Measurements from ENCODE around the gene FCRL1.

FCRL1 gene, protein sequence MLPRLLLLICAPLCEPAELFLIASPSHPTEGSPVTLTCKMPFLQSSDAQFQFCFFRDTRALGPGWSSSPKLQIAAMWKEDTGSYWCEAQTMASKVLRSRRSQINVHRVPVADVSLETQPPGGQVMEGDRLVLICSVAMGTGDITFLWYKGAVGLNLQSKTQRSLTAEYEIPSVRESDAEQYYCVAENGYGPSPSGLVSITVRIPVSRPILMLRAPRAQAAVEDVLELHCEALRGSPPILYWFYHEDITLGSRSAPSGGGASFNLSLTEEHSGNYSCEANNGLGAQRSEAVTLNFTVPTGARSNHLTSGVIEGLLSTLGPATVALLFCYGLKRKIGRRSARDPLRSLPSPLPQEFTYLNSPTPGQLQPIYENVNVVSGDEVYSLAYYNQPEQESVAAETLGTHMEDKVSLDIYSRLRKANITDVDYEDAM

DNA sequence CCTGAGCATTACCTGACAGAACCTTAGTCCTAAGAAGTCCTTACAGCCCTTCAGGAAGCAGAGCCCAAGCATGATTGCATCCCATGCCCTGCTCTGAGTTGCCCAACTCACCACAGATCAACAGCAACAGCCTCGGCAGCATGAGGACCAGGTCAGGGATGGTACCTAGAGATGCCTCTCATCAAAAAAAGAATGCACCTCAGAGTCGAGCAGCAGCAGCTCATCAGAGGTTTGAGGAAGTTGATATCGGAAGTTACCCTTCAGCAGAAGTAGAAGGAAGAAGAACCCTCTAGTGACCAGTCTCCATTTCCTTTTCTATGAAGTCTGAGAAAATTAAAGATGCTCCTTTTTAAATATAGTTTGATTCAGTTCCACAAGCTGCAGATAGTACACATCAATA lies at the start of gene FCRL1:
Gene FCRL1, minus strand, starts transcription at position 225 of the 400 bp plus-strand sequence. Its CDS starts 83 bp downstream, at position 142.
- in situ Hi-C loops (cut with MboI; ENCODE audit: low sequenced_read_pairs) = no loop called here

DNA sequence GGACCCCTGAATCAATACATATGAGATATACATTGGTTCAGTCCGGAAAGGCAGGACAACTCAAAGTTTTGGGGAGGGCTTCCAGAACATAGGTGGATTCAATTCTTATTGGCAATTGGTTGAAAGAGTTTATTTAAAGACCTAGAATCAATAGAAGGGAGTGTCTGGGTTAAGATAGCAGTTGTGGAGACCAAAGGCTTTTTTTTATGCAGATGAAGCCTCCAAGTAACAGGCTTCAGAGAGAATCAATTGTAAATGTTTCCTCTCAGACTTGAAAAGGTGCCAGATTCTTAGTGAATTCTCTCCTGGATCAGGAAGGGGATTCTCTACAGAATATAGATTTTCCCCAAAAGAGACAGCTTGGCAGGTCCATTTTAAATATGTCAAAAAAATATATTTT lies 48.7 kb upstream of the FCRL1 start:
- in situ Hi-C loops (cut with MboI; ENCODE audit: low sequenced_read_pairs) = no loop called here

DNA sequence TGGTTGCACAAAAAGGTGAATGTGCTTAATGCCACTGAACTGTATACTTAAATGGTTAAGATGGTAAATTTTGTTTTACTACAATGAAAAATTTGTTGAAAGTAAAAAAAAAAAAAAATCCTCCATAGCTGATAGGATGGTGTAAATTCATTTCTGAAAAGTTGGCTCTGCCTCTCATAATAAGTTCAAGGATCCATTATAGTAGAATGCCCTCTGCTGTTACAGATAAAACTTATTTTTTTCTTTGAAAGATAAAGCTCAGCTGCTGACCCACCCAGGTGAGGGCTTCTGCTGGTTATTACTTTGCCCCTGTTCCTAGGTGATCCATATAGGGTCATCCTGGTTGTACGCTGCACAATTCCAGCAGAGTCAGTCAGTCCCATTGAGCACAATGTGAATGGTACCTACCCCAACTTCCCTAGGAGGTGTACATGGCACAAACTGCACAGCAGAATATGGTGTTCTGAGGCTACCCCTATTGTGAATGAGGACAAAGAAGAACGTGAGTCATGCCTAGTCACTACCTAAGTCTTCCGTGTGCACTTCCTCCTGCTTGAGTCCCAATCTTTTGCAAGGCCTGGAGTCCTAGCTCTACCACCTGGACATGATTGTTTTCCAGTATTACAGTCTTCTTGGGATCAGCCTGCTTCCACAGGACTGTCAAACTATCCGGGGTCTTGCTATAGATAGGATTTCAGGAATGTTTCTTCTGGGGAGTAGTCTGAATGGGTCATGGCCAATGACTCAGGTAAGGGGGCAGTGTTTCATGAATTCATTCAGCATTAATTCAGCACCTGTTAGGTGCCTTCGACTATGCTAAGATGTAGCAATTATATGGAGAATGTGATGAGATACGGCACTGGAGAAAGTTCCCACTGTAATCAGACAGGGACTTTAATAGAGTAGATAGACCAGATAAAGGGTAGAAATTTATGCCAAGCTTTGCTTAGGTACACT lies 42.5 kb upstream of the FCRL1 start:
- in situ Hi-C loops (cut with MboI; ENCODE audit: low sequenced_read_pairs) = no loop called here

DNA sequence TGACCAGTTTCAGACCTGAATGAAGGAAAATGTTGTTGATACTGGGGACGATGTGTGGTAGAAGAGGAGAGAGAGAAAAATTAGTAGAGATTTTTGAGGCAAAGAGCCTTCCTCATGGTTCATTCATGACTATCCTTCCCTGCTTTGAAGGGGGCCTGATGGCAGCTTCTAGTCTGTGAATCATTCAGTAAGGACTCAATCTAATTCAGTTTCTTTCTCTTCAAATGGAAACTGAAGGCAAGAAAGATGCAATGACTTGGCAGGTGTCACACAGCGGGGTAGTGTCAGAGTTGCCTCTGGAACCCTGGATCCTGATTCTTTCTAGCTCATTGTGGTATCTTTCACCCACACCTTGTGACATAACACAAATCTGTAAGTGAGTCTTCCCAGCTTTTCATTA lies 36.6 kb upstream of the FCRL1 start:
- in situ Hi-C loops (cut with MboI; ENCODE audit: low sequenced_read_pairs) = no loop called here

DNA sequence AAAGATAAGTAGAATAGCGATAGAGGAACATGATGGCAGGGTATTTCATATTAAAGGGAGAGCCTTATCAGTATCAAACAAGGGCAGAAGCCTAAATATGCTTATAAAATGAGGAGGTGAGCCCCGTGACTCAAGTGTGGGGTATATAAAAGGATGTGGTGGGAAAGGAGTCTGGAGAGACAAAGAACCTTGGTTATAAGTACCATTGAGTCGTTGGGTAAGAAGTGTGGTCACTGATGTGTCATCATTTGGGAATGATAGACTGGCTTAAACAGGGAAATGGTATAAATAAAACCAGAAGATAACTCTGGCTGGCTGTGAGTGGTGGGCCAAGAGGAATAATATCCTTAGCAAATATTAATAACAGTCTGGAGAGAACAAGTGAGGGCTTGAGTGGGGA lies 32.6 kb upstream of the FCRL1 start:
- in situ Hi-C loops (cut with MboI; ENCODE audit: low sequenced_read_pairs) = no loop called here

DNA sequence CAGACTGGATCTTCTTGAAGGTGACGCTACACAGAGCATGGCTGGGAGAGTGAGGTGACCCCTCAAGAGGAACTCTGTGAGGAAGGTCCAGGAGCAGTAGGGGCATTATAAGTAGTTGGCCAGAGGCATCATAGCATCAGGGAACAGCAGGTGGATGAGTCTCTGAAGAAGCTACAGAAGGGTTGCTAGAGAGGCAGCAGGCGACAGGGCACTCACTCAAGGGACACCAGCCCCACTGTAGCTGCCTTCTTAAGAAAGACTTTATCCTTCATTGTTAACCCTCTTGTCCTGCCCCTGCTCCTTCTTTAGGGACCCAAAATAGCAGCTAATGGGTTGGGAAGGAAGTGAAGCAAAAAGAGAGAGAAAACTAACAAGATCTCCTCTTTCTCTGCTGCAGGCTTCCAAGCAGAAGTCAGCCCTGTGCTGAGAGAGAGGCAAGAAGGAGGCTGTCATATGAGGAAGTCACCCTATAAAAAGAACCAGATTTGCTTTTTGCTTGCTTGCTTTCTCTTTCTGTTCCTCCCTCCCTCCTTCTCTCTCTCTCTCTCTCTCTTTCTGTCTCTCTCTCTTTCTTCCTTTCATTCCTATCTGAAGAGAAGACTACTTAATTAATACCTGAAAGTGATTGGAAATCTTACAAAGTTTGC lies 29.4 kb upstream of the FCRL1 start:
- in situ Hi-C loops (cut with MboI; ENCODE audit: low sequenced_read_pairs) = no loop called here

DNA sequence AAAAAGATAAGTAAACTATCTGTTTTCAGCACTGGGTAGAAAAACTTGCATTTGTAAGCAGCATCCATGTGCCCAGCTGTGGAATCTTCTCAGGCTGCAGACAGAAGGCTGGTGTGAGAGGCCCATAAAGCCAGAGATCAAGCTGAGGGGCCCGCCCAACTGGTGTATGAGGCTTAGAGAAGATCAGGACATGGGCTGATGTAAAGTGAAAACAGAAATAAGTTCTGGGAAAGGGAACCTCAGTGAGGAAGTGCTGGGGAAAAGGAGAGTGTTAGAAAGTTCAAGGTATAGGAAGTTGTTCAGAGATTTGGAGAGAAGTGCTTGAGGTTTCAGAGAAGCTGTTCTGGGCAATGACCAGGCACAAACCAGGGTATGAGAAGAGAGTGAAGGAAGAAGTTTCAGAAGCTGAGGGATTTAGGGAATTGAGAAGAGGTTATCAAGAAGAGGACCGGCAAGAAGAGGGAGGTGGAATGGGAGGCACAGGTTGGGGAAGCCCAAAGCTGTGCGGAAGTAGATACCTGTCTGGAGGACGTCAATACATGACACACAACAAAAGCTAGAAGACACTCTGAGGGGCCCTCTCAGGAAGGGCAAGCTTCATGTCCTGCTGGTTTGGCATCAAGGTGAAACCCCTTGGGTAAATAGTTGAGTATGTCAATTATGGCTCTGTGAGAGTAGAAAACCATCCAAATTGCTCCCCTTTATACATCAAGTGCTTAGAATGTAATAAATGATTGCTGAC lies 24.3 kb upstream of the FCRL1 start:
- in situ Hi-C loops (cut with MboI; ENCODE audit: low sequenced_read_pairs) = no loop called here

DNA sequence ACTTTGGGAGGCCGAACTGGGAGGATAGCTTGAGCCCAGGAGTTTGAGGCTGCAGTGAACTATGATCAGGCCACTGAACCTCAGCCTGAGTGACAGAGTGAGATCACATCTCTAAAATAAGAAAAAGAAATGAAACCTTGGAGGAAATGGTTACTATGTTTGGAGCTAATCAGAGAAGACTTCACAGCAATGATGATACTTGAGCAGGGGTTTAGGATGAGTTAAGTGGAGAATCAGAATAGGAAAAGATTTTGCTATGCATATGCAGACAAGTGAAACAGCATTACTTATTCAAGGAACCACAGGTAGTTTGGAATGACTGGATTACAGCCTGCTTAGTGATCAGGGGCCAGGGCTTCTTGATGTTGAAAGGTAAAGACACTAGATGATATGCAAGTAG lies 23.0 kb upstream of the FCRL1 start:
- in situ Hi-C loops (cut with MboI; ENCODE audit: low sequenced_read_pairs) = no loop called here

DNA sequence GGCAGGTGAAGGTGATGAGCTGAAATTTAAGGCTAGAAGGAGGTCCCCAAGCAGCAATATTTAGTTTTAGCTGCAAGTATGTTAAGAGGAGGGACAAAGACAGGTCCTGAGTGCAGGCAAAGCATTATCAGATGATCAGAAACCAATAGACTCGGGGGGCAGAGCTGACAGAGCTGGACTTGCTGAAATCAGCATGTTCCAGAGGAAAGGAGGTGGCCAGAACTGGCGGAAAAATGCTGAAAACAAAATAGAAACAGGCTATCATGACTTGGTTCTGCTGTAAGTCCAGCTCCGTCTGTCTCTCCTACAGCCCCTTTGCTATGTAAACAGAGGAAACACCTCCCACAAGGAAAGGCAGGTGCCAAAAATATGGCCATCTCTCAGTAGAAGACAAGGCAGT lies 21.8 kb upstream of the FCRL1 start, which contains the start of gene CD5L:
Gene CD5L, minus strand, starts transcription at position 101 of the 400 bp plus-strand sequence. CDS start 107 bp downstream, outside the sequence.
- in situ Hi-C loops (cut with MboI; ENCODE audit: low sequenced_read_pairs) = no loop called here

DNA sequence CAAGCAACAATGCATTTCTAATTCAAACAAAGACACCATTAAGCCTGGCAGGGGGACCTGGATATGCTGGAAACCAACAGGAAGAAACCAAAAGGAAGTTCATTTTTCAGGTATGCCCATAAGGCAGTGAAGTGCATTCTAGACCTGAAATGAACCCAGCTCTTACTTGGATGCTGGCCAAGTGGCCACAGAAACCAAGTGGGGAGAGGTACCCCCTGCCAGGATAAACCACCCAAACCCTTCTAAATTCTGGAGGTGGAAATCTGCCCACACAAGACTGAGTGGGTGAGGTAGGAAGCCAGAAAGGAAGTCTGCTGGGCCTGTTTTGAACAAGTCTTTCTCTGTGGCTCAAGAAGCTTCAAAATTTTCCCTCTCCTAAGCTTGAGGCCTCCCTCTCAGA lies 19.0 kb upstream of the FCRL1 start:
- in situ Hi-C loops (cut with MboI; ENCODE audit: low sequenced_read_pairs) = no loop called here

DNA sequence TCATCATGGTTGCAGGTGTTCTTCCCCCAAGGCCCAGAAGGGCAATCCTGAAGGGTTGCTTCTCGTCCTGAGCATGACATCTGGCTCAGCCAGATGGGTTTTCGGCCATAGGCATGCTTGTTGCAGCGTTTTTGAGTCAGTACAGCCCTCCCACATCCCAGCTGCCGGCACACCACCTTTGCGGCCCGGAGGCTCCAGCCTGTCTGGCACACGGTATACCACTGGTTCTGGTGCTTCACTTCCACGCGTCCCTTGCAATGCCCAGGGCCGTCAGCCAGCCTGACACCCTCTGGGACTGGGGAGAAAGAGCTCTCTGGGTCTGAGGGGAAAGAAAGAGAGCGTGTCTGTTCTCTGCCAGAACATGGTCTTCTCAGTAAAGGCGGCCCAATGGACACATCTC lies 14.5 kb upstream of the FCRL1 start:
- in situ Hi-C loops (cut with MboI; ENCODE audit: low sequenced_read_pairs) = no loop called here

DNA sequence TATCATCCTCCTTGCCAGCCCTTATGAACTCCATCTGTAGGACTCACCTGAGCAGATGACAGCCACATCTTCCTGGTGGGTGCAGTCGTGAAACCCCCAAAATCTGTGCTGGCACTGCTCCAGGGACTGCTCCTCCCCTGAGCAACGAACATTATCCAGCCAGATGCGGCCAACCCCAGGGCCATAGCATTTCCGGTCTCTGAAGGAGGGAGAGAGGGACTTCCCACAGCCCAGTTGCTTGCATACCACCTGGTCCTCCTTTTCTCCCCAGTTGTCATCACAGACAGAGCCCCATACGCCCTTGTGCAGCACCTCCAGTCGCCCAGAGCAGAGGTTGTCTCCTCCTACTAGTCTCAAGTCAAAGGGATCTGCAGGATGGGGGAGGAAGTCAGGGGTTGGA lies 13.2 kb upstream of the FCRL1 start:
- in situ Hi-C loops (cut with MboI; ENCODE audit: low sequenced_read_pairs) = no loop called here

DNA sequence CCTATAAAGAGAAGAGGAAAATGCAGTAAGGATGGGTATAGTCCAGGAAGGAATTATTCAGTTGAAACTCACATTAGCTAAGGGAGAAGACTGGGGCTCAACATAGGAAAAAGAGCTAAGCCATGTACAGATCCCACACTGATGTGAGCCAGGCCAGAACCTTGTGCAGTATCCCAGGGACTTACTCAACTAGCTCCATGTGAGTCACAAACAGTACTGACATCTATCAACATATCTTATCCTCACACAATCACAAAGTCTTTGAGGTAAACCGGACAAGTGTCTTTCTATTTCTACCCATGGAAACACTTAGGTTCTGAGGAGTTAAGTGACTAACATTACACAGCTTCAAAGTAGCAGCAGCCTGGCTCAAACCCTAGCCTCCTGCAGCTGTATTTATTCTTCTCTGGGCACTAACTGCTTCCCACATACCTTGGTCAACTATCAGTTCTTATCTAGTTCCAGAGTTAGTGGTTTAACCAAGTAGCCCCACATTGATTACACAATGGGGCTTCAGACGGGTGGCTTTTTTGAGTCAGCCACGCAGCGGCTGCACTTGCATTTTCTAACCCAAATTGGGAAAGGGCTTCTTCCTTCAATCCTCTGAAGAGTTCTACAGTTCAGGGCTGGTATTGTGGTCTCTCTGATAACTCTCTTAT lies 12.2 kb upstream of the FCRL1 start:
- in situ Hi-C loops (cut with MboI; ENCODE audit: low sequenced_read_pairs) = no loop called here

DNA sequence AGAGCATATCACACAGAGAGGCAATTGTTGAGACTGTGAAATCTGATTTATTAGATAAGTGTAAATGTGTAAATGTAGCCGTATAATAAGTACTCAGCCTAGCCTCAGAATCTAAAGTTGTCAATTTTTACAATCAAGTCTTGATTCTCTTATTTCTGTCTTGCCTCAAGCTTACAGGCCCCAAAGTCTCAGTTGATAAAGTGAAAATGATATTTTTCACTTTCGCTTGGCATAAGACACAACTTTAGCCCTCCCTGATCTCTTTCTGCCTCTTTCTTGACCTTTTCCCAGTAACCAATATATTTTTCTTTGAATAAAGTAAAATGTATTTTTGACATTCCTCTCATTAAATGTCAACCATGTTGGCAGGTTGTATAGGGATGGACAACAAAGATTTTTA lies 11.0 kb upstream of the FCRL1 start:
- in situ Hi-C loops (cut with MboI; ENCODE audit: low sequenced_read_pairs) = no loop called here

DNA sequence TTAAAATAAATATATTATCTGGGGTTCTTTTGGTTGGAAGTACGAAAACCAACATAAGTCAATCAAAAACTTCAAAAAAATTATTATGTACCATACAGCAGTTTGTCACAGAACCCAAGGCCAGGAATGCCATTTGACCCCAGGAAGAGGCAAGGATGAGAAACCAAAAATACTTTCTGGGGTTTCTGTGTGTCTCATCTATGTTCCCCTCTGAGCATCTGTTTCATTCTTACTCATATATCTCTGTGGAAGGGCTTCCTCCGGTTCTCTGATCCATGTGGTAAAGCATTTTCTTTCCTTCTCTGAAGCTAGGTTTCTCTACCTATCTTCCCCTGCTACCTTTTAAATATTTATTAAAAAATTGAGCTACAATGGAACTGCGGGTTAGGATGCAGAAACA lies 9.8 kb upstream of the FCRL1 start:
- in situ Hi-C loops (cut with MboI; ENCODE audit: low sequenced_read_pairs) = no loop called here

DNA sequence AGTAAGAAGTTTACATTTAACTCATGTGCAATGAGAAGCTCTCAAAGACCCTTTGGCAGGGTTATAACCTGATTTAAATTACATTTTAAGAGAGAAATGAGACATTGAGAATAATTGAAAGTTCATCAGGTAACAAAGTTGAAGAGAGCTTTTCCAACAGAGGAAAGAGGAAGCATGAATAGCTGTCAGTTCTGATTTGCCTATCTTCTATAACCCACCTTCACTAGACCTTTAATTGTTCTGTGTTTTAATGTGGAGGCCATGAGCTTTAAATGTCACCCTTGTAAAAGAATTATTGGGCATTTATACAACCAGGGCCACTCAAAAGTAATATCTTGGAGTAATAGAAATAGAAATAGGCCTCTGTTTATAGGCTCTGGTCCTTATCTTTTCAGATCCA lies 9.3 kb upstream of the FCRL1 start:
- in situ Hi-C loops (cut with MboI; ENCODE audit: low sequenced_read_pairs) = no loop called here

DNA sequence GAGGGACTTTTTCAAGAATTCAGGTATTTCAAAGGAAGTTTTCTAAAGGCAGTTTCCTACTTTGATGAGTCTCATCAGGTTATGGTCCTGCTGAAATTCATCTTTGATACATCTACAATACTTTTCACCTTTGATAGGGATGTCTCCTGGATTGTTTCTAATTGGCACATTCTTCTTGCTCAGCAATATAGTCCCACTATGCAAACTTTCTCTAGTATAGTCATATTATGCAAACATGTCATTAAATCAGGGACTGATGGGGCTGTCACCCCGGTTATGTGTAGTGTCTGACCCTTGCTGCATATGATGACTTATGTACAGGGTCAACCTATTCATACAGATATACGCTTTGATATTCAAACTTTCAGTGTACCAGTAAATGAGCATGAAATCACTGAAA lies 379 bp upstream of the FCRL1 start:
- in situ Hi-C loops (cut with MboI; ENCODE audit: low sequenced_read_pairs) = no loop called here

DNA sequence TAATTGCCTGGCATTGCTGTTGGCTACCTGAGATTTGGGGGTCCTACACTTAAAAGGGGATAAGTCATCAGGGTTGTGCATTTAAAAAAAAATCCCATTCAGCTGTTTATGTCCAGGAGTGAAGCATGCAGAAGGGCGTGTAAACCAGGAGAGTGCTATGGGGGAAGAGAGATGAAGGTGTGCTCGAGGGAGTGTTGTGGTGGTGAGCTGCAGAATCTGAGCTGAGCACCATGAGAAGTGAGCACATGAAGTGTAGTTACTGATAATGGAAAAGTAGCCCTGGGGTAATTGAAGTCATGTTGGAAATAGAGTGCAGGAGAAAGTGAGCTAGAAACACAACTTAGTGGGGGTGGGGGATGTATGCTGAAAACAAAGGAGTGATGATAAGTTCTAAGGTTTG lies 705 bp downstream of the FCRL1 start:
- in situ Hi-C loops (cut with MboI; ENCODE audit: low sequenced_read_pairs) = no loop called here

DNA sequence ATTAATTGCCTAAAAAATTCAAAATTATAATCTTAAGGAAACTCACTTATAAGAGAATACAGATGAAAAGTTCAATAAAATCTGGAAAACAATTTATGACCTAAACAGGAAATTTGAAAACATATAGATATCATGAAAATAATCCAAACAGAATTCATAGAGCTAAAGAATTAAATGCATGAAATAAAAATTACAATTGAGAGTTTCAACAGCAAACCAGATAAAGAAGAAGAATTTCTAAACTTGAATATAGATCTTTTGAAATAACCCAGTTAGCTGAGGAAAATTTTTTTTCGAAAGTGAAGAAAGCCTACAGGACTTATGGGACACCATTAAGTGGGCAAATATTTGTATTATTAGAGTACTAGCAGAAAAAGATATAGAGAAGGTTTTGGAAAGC lies 6.7 kb downstream of the FCRL1 start:
- in situ Hi-C loops (cut with MboI; ENCODE audit: low sequenced_read_pairs) = no loop called here
